Astrocyte of the hippocampus (primary cell): ENCODE results near the gene PLBD2.

Source experiments
- DNase-seq: peaks from one replicate; pipeline ENCODE4 v3.0.0; 2011; ENCODE audit warnings: low read depth, low spot score

The PLBD2 gene, protein sequence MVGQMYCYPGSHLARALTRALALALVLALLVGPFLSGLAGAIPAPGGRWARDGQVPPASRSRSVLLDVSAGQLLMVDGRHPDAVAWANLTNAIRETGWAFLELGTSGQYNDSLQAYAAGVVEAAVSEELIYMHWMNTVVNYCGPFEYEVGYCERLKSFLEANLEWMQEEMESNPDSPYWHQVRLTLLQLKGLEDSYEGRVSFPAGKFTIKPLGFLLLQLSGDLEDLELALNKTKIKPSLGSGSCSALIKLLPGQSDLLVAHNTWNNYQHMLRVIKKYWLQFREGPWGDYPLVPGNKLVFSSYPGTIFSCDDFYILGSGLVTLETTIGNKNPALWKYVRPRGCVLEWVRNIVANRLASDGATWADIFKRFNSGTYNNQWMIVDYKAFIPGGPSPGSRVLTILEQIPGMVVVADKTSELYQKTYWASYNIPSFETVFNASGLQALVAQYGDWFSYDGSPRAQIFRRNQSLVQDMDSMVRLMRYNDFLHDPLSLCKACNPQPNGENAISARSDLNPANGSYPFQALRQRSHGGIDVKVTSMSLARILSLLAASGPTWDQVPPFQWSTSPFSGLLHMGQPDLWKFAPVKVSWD

GRCh38 chr12:113358381-113359132, at the start of gene PLBD2:
PLBD2 (plus strand) TSS chr12:113358587; CDS start chr12:113358601, 14 bp downstream.
- DNase-seq = peak; percentile 98

DNA sequence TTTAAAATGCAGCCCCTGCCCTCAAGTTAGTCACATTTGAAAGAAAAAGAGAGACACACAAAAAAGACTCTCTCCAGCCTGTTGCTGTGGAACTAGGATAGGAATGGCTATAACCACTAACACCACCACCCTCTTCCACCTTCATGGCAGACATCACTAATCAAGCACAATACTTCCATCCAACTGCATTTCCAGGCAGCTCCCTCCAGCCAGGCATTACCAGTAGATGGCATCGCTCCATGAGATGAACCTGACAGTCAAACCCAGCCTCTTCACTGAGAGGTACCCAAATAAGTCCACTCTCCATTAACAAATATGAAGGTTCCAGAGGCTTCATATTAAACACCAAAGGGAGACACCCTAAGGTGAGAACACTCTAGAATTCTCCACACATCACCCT, 47.9 kb upstream of the PLBD2 start:
- DNase-seq = no peak

- no peak for DNase-seq
These were observed 44.3 kb upstream of the PLBD2 start for GRCh38 chr12:113314121-113314529.

DNA sequence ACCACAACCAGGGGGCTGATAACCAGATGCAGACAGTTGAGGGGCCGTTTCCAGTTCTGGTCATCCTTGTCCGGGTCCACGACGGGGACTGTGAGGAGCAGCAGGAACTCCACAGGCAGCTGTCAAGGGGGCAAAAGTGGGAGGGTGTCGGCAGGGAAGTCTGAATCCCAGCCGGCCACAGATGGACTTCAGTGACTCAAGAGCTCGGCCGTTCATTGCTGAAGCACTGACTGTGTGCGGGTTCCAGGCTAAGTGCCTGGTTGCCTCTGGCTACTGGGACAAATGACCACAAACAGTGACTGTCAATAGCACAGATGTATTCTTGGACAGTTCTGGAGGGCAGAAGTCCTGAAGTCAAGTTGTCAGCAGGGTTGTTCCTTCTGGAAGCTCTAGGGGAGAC, 43.0 kb upstream of the PLBD2 start:
- no peak for DNase-seq

GRCh38 chr12:113316155-113316554, 42.2 kb upstream of the PLBD2 start:
- DNase-seq = no peak

- DNase-seq = no peak
These were observed 41.3 kb upstream of the PLBD2 start for GRCh38 chr12:113317122-113317521.

- DNase-seq = no peak
These were observed 40.2 kb upstream of the PLBD2 start for GRCh38 chr12:113318046-113318656.

DNA sequence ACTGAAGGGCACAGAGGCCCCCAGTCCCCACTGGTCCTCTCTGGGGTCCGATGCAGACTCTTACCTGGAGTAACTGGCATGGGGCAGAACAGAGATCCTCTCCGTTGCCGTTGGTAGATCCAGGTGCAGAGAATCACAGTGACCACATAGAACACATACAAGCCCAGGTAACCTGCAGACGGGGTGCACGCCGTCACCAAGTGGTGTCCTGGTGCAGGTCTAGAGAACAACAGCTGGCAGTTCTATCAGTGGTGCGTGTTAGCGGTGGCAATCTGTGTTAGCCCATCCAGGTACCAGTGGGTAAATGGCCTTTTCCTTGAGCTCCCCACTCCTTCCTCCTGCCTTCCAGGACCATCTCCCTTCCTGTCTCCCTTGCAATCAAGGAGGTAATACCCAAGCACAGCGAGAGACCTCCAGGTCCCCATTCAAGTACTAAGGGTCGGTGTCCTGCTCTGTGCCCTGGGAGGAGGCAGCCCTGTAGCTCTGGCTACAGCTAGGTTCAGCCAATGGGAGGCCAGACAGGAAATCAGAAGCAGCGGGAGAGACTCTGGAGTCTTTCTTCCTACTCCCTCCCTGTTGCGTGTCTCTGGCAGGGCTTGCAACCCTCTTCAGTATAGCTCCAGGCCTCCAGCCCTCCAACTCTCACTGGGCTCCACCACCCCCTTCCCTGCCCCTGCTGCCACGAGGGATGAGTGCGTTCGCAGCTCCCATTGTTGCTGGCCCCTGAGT, 39.3 kb upstream of the PLBD2 start:
- no peak for DNase-seq

GRCh38 chr12:113320401-113320800, 38.0 kb upstream of the PLBD2 start:
- DNase-seq = no peak

- DNase-seq = no peak
These were observed 36.0 kb upstream of the PLBD2 start for GRCh38 chr12:113322343-113322742.

GRCh38 chr12:113325916-113326315, 32.5 kb upstream of the PLBD2 start:
- no peak for DNase-seq

- DNase-seq = no peak
These were observed 31.5 kb upstream of the PLBD2 start for GRCh38 chr12:113326775-113327395.

- DNase-seq = no peak
These were observed 30.0 kb upstream of the PLBD2 start for GRCh38 chr12:113328368-113328889.

- DNase-seq = no peak
These were observed 29.2 kb upstream of the PLBD2 start for GRCh38 chr12:113329022-113329790.

DNA sequence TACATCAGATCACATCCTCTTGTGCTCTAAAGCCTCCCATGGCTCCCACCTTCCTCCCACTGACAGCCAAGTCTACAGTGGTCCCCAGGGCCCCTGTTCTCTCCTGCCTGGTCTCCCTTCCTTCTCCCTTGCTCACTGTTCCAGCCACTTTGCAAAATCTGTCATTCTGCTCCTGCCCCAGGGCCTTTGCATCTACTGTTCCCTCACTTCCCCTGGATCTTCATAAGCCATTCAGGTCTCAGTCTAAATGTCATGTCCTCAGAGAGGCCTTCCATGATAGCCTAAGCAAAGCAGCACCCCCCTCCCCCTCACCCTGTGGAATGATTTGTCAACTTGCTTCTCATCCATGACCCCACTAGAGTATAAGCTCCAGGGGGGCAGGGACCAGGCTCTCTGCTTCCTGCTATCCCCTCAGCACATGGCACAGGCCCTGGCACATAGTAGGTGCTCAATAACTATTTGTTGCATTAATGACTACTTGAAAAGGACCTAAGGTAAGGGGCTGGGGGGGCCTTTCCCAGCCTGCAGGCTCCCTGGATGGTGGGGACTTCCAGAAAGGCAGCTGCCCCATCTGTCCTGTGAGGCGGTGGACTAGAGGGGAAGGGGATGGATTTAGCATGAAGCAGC, 28.5 kb upstream of the PLBD2 start:
- DNase-seq = no peak

GRCh38 chr12:113330505-113330904, 27.9 kb upstream of the PLBD2 start:
- DNase-seq = no peak

- peak; percentile 14 for DNase-seq
These were observed 25.5 kb upstream of the PLBD2 start for GRCh38 chr12:113332688-113333417.

DNA sequence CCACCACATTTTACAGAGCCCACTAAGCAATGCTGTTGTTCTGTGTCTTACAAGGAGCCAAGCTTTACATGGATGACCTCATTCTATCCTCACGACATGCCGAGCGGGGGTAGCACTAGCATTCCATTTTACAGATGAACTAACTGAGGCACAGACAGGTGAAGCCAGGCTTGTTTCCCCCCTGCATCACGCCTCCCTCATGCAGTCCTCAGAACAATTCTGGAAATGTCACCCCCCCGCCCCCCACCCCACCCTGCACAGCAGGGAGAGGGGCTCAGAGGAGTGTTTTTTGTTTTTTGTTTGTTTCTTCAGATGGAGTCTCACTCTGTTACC, 25.0 kb upstream of the PLBD2 start:
- DNase-seq = no peak
